GM10248 (cell line): ENCODE data around the gene TAF6.

Experiments
- CTCF ChIA-PET: fragments of 300-600 bp; sonication (Branson Sonifier 250); formaldehyde crosslinking; extraction: SDS; loops from one replicate; lab custom pipeline; 2021; ENCODE audit warnings: antibody characterized with exemption; lab: Yijun Ruan, JAX
- POLR2A ChIA-PET: fragments of 350-650 bp; sonication (Branson Sonifier 250); formaldehyde crosslinking; extraction: SDS; loops from one replicate; lab custom pipeline; 2020; ENCODE audit warnings: antibody characterized with exemption; lab: Yijun Ruan, JAX
- DNase-seq: peaks from one replicate; pipeline ENCODE4 v3.0.0; 2012; ENCODE audit errors: extremely low spot score
- CTCF ChIP-seq: IDR thresholded peaks from 2 replicates; pipeline ENCODE4 v1.5.1; 2012; ENCODE audit warnings: mild to moderate bottlenecking, low read depth; ENCODE audit errors: extremely low read depth, missing control alignments, control extremely low read depth

TAF6 gene

GRCh38 chr7:100091411-100092181 is 27.6 kb downstream of the TAF6 start:
- no peak for TF ChIP-seq CTCF
- no peak for DNase-seq
- ChIA-PET POLR2A (interaction anchor here (1.0 to 2.1 kb wide), 3 partner anchors 9 to 11 kb away, joined by 3 to 7 read pairs (median 4); partner anchors contain the start of gene AP4M1), CTCF (interaction anchor here (1.0 to 1.8 kb wide), 2 partner anchors 9 to 97 kb away, joined by 3 to 6 read pairs; no protein-coding TSS in a partner anchor)

- ChIA-PET POLR2A (interaction anchor here (1.3 kb wide), 2 partner anchors 8 to 11 kb away, joined by 3 to 4 read pairs; partner anchors contain the start of gene AP4M1), CTCF (interaction anchor here (1.0 kb wide), 1 partner anchor 96 kb away, joined by 3 read pairs; no protein-coding TSS in a partner anchor)
Observed at GRCh38 chr7:100090527-100091410, 28.4 kb downstream of the TAF6 start.

GRCh38 chr7:100089458-100090196 is 29.5 kb downstream of the TAF6 start:
- ChIA-PET POLR2A (interaction anchor here (1.3 kb wide), 1 partner anchor 12 kb away, joined by 3 read pairs; the partner anchor contains the start of gene AP4M1), CTCF (interaction anchor here (0.8 to 1.2 kb wide), 2 partner anchors 110 to 128 kb away, joined by 3 read pairs; no protein-coding TSS in a partner anchor)
- DNase-seq = no peak
- no peak for TF ChIP-seq CTCF

More at GRCh38 chr7:100090527-100091410, 28.4 kb downstream of the TAF6 start:
- TF ChIP-seq CTCF = no peak
- DNase-seq = no peak

- ChIA-PET POLR2A (no interaction called here), CTCF (interaction anchor here (0.8 to 2.2 kb wide), 4 partner anchors 9 to 109 kb away, joined by 3 to 6 read pairs (median 4); partner anchors contain the start of genes AP4M1 and MCM7)
- DNase-seq = peak; percentile 89
- no peak for TF ChIP-seq CTCF
Observed at GRCh38 chr7:100088621-100089457, 30.3 kb downstream of the TAF6 start, which contains the start of gene COPS6. TSS of gene COPS6 (plus strand) at chr7:100088969. CDS start at chr7:100088991, 22 bp downstream.

- ChIA-PET POLR2A (no interaction called here), CTCF (interaction anchor here (0.8 to 2.2 kb wide), 4 partner anchors 9 to 109 kb away, joined by 3 to 6 read pairs (median 4); partner anchors contain the start of genes AP4M1 and MCM7)
- DNase-seq = no peak
- TF ChIP-seq CTCF = no peak
Observed at GRCh38 chr7:100088095-100088620, 31.0 kb downstream of the TAF6 start.
